H1 (cell line): Measurements from ENCODE around the gene PLA2G4F.

Experiments
- ATF2 ChIP-seq: IDR thresholded peaks from 2 replicates; pipeline ENCODE4 v1.6.1; 2012; ENCODE audit warnings: low read length, inconsistent platforms
- ATF3 ChIP-seq: IDR thresholded peaks from 2 replicates; pipeline ENCODE4 v1.6.1; 2011; ENCODE audit warnings: low read depth, mild to moderate bottlenecking, low read length; ENCODE audit not compliant: insufficient read depth
- KDM1A ChIP-seq: fragments of 200-600, 300-600 bp; sonication (generic); IDR thresholded peaks from 2 replicates; pipeline ENCODE4 v1.7.1; 2016; ENCODE audit warnings: mild to moderate bottlenecking, low read length, borderline replicate concordance
- KDM5A ChIP-seq: fragments of 200-600 bp; IDR thresholded peaks from 2 replicates; pipeline ENCODE4 v1.7.1; 2012; ENCODE audit warnings: mild to moderate bottlenecking, low read length, inconsistent platforms, mixed read lengths
- SRF ChIP-seq: IDR thresholded peaks from 2 replicates; pipeline ENCODE4 v1.6.1; 2011; ENCODE audit warnings: mild to moderate bottlenecking, low read depth, low read length, moderate library complexity
- TCF12 ChIP-seq: IDR thresholded peaks from 2 replicates; pipeline ENCODE4 v1.6.1; 2011; ENCODE audit warnings: low read depth, mild to moderate bottlenecking, low read length
- TF ChIP-seq, protein P1 (sequence below), 3 experiments: IDR thresholded peaks; 1 replicate in 2 of 3; 2 replicates in 1 of 3; pipeline versions ENCODE4 v1.5.1 to v1.6.1; 2011; ENCODE audit warnings: low read length in 3 of 3, mild to moderate bottlenecking in 3 of 3, inconsistent platforms in 2 of 3, low read depth in 1 of 3, moderate library complexity in 1 of 3; ENCODE audit not compliant: insufficient read depth in 1 of 3; ENCODE audit errors: control extremely low read depth in 1 of 3

GRCh38 chr15:42153874-42154211 lies 2.6 kb downstream of the PLA2G4F start:
- TF ChIP-seq, protein P1, sequence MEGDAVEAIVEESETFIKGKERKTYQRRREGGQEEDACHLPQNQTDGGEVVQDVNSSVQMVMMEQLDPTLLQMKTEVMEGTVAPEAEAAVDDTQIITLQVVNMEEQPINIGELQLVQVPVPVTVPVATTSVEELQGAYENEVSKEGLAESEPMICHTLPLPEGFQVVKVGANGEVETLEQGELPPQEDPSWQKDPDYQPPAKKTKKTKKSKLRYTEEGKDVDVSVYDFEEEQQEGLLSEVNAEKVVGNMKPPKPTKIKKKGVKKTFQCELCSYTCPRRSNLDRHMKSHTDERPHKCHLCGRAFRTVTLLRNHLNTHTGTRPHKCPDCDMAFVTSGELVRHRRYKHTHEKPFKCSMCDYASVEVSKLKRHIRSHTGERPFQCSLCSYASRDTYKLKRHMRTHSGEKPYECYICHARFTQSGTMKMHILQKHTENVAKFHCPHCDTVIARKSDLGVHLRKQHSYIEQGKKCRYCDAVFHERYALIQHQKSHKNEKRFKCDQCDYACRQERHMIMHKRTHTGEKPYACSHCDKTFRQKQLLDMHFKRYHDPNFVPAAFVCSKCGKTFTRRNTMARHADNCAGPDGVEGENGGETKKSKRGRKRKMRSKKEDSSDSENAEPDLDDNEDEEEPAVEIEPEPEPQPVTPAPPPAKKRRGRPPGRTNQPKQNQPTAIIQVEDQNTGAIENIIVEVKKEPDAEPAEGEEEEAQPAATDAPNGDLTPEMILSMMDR (IDR thresholded peaks at IDR 0.05; ENCODE audit: control extremely low read depth in 1 of 3, insufficient read depth in 1 of 3, low read depth in 1 of 3, low read length in 3 of 3): no peak
- TF ChIP-seq ATF2 (no peak), KDM5A (no peak), SRF (no peak), ATF3 (no peak), KDM1A (no peak), TCF12 (no peak)
